NCI-H345 (cell line): ENCODE measurements around the gene FRK.
"Not testable (repeated sequence)": the region's sequence is repeated elsewhere in the genome, so short reads cannot be mapped to it uniquely, and the experiment has no call there.

Experiments
- DNase-seq: peaks from one replicate; lab custom pipeline; 2025; lab: John Stamatoyannopoulos, UW

The FRK gene

GRCh38 chr6:115944829-115945228 lies 115.9 kb downstream of the FRK start:
- not testable (repeated sequence) for DNase-seq

- DNase-seq, result not testable (repeated sequence)
Observed at GRCh38 chr6:115937502-115937901, 123.2 kb downstream of the FRK start.

- no peak for DNase-seq
Observed at GRCh38 chr6:115935361-115935760, 125.3 kb downstream of the FRK start.

- no peak for DNase-seq
Observed at GRCh38 chr6:115934829-115935228, 125.9 kb downstream of the FRK start.

GRCh38 chr6:115934145-115934544 lies 126.5 kb downstream of the FRK start:
- DNase-seq, result no peak

GRCh38 chr6:115932481-115932880 lies 128.2 kb downstream of the FRK start:
- DNase-seq, result no peak

- not testable (repeated sequence) for DNase-seq
Observed at GRCh38 chr6:115928000-115928399, 132.7 kb downstream of the FRK start.

- DNase-seq, result no peak
Observed at GRCh38 chr6:115922971-115923370, 137.7 kb downstream of the FRK start.

- DNase-seq, result no peak
Observed at GRCh38 chr6:115914098-115914497, 146.6 kb downstream of the FRK start.

GRCh38 chr6:115909923-115910546 lies 150.7 kb downstream of the FRK start:
- DNase-seq, result no peak

- DNase-seq, result no peak
Observed at GRCh38 chr6:115908906-115909559, 151.7 kb downstream of the FRK start.

GRCh38 chr6:115905471-115905870 lies 155.2 kb downstream of the FRK start:
- no peak for DNase-seq

- no peak for DNase-seq
Observed at GRCh38 chr6:115902436-115902835, 158.3 kb downstream of the FRK start.

- DNase-seq, result no peak
Observed at GRCh38 chr6:115901896-115902295, 158.8 kb downstream of the FRK start.

- DNase-seq, result no peak
Observed at GRCh38 chr6:115899730-115900282, 160.9 kb downstream of the FRK start.

GRCh38 chr6:115898246-115898645 lies 162.4 kb downstream of the FRK start:
- DNase-seq, result no peak

- DNase-seq, result peak; percentile 24
Observed at GRCh38 chr6:115896538-115897129, 164.1 kb downstream of the FRK start.

GRCh38 chr6:115894426-115894992 lies 166.2 kb downstream of the FRK start:
- no peak for DNase-seq

GRCh38 chr6:115891750-115892149 lies 168.9 kb downstream of the FRK start:
- no peak for DNase-seq

- DNase-seq, result no peak
Observed at GRCh38 chr6:115891111-115891669, 169.5 kb downstream of the FRK start.

GRCh38 chr6:115890238-115890637 lies 170.5 kb downstream of the FRK start:
- no peak for DNase-seq

- not testable (repeated sequence) for DNase-seq
Observed at GRCh38 chr6:115888687-115889470, 171.8 kb downstream of the FRK start.
